HG02943 (cell line): ENCODE measurements around the gene PRKCD.

ENCODE experiments used
- ATAC-seq: cut with Tn5 transposase; IDR thresholded peaks from one replicate; pipeline ENCODE4 v1.9.1; 2021; ENCODE audit warnings: mild to moderate bottlenecking, low read depth, moderate library complexity; ENCODE audit not compliant: unreplicated experiment

Gene PRKCD

DNA sequence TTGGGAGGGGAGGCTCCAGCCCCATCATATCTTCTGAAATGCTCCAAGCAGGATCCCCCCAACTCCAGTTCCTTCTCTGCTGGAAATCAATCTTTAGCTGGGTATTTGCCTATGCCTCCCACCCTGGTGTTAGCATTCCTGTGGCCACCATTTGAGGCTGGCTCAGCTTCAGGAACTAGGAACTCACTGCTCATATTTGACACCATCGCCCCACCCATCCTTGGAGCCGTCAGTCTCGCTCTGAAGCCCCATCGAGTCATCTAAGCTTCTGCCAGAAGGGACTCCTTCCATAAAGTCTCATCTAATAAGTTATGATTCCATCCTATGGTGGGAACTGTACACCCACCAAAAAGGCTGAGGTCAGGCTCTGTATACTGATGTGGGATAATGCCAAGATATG is 26.4 kb downstream of the PRKCD start:
- ATAC-seq = no peak

DNA sequence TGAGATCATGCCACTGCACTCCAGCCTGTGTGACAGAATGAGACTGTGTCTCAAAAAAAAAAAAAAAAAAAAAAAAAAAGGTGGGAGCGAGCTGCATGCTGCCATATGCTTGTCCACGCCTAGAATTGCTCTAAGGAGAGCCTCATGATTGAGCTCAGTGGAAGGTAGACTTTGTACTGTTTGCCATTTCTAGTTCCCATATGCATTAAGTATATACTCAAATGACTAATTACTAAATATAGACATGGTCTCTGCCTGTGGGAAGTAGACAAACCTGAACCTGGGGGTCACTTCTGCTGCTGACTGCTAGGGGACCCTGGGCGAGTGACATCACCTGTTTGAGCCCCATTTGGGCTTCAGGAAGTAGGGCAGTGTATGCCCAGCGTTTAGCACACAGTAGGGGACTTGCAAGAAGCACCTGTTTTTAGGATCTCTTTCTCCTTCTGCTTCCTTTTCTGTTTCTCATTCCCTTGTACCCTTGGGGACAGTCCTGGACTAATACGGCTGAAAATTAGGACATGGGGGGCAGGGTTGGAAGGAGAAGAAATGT is 27.2 kb downstream of the PRKCD start:
- no peak for ATAC-seq

- no peak for ATAC-seq
These were observed 27.7 kb downstream of the PRKCD start for GRCh38 chr3:53188720-53189119.

DNA sequence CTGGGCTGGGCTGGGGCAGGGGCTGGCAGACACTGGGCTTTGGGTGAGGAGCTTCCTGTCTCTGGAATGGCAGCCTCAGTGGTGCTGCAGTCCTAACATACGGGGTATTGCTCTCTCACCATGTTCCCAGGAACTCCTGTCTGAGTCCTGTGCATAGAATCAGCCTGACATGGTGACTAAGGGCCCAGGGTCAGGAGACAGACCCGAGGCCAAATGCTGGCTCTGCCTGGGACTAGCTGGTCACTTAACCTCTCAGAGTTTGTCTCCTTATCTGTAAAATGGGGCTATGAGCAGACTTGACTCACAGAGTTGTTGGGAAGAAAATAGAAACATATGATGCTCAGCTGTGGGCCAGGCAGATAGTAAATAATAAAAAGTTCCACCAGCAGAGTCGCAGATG is 28.3 kb downstream of the PRKCD start:
- no peak for ATAC-seq

DNA sequence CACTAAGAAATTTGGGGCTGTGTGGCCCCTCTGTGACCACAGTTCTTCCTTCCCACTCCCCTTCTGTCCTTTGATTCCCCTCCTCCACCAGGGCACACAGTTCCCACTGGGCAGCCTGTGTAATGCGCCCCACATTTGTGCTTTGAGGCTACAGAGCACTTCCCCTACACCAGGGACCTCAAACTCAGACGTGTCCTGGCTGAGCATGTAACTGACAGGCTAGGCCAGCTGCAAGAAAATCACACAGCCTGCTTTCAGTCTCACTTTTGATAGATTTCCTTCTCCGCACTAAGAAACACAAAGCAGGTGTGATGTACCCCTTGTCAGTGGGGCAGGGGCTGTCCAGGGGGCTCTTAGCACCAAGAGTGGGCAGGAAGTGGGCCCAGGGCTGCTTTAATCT is 29.6 kb downstream of the PRKCD start:
- ATAC-seq = no peak

DNA sequence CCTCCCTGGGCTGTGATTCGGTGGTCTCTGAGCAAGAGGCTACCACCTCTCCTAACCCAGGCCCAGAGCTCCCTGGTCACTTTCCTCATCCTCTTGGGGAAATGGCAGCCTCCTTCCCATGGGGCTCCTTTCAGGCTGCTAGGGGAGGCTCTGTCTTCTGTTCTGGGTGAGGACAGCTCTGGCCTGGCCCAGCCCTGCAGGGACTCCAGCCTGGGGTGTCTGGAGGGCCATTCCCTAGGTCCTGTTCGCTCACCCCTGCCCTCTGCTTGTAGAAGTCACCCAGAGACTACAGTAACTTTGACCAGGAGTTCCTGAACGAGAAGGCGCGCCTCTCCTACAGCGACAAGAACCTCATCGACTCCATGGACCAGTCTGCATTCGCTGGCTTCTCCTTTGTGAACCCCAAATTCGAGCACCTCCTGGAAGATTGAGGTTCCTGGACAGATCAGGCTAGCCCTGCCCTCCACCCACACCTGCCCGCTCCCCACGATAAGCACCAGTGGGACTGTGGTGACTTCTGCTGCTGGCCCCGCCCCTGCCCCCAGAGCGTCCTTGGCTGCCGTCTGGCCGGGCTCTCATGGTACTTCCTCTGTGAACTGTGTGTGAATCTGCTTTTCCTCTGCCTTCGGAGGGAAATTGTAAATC is 30.9 kb downstream of the PRKCD start:
- no peak for ATAC-seq

DNA sequence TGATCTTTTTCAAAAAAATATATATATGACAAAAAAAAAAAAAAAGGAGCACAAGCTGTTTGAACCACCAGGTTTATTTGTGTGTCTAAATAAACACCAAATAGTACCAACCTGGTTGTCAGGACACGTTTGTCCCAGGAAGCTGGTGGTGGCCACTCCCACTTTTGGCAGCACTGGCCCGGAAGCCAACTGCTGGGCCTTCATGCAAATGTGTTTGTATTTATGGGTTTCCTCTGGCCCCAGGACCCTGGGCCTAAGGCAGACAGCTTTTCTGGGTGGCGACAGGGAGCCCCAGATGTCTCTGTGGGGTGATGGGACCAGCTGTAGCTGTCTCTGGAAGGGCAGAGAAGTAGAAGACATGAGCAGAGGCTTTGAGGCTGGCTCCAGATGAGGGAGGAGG is 31.6 kb downstream of the PRKCD start:
- no peak for ATAC-seq

GRCh38 chr3:53193466-53194209 is 32.6 kb downstream of the PRKCD start:
- ATAC-seq = no peak

GRCh38 chr3:53194210-53195065 is 33.4 kb downstream of the PRKCD start:
- ATAC-seq = no peak

GRCh38 chr3:53195066-53195450 is 34.0 kb downstream of the PRKCD start:
- no peak for ATAC-seq

DNA sequence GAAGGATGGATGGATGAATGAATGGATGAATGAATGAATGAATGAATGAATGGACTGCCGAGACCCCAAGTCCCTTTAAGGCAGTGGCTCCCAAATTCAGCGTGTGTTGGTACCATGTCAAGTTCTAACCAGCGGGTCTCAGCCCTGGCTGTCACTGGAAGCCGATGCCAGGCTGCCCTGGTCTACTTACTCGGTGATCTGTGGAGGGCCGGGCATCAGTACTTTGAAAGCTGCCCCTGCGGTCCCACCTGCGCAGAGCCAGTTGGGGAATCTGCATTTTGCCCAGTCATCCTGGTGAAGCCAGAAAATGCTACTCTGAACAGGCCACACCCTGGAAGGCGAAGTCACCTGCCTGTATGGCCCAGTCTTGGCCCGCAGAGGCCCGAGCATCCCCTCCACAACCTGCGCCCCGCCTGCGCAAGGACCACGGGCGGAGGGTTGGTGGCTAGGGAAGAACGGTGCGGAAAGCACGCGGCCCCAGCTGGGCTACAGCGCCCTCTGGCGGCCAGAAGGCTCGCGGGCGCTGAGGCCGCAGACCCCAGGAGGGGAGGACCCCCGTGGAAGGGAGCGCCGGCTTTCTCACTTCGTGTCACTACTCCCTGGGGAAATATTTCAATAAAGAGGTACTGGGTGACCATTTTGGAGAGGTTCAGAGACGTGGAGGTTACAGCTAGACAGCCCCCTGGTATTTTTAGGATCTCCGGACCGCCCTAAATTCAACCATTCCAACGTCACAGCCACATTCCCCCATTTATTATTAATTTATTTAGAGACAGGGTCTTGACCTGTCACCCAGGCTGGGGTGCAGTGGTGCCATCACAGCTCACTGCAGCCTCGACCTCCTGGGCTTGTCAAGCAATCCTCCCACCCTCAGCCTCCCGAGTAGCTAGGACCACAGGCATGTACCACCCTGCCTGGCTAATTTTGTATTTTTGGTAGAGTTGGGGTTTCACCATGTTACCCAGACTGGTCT is 34.9 kb downstream of the PRKCD start:
- ATAC-seq = no peak

- no peak for ATAC-seq
These were observed 35.8 kb downstream of the PRKCD start for GRCh38 chr3:53196575-53197407.

DNA sequence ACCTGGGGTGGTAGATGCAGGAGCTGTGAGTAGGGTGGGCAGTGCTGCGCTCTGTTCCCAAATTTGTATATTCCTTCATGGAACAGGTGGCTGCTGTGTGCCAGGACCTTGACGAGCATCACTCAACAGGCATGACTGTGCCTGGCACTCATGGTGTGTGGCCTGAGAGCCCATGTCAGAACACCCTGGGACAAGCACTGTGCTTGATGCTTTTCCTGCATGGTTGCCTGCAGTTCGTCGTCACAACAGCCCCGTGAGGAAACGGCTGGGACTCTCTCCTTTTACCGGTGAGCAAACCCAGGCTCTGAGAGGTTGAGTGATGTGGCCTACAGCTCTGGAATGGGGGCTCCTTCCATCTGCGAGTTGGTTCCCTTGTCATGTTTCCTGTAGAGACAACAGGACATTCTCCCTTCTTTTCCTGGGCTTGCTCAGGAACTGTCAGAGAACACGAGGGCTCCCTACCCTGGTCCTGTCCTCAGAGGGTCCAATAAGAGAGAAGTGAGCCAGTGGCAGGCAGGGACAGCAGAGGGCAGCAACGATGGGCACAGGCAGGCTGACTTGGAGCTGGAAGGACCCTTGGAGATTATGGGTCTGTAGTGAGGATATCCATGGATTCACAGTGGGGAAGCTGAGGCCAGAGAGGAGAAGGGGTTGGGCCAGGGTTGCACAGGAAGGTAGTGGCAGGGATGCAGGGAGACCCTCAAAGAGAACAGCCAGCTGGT is 37.4 kb downstream of the PRKCD start:
- ATAC-seq = no peak

- ATAC-seq = no peak
These were observed 38.0 kb downstream of the PRKCD start for GRCh38 chr3:53198996-53199395.

DNA sequence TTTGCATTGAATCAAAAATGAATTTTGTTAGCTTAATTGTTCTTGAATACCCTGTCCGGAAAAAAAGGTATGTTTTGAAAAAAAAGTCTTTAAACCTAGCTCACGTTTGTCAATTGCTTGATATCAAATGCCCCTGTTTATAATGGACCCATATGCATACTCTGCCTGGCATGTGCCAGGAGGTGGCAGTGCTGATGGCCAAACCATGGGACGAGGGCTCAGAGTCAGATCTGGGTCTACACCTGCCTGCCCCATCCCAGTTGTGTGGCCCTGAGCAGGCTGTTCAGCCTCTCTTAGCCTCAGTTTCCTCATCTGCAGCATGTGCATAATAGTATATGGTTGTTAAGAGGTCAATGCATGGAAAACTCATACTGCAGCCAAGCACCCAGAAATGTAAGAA is 38.8 kb downstream of the PRKCD start:
- ATAC-seq = no peak

DNA sequence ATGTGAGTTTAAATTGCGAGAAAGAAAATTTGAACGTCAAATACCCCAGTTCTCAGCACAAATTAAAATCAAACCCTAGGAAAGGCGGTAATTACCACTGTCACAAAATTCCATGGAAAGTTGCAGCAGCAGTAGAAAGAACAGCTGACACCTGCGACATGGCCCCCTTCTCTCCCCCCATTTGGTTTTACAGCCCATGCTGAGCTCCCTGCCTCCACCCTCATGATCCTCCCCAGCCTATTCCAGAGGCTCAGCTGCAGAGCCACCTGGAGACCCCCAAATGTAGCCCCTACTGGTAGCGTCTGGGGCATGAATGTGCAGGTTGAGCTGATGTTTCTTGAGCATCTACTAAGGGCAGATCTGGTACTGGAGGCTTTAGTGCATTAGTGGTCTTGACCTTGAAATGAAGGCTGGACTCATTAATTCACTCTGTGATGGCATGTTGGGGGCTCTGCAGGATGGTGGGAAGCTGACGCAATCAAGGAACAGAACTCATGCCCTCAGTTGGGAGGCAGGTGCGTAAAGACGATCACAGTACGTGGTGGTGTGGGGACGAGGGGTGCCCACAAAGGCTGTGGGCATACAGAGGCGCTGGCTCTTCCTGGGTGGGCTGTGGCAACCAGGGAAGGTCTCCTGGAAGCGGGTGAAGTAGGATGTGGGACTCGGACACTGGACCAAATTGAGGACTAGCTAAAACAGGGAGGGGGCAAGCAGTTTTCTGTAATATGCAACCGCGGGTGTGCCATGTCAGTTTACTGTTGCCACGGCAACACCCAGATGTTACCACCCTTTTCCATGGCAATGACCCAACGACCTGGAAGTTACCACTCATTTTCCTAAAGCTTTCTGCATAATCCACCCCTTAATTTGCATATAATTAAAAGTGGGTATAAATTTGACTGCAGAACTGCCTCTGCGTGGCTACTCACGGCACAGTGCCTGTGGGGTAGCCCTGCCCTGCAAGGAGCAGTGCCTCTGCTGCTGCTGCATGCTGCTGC is 39.8 kb downstream of the PRKCD start:
- ATAC-seq = no peak

DNA sequence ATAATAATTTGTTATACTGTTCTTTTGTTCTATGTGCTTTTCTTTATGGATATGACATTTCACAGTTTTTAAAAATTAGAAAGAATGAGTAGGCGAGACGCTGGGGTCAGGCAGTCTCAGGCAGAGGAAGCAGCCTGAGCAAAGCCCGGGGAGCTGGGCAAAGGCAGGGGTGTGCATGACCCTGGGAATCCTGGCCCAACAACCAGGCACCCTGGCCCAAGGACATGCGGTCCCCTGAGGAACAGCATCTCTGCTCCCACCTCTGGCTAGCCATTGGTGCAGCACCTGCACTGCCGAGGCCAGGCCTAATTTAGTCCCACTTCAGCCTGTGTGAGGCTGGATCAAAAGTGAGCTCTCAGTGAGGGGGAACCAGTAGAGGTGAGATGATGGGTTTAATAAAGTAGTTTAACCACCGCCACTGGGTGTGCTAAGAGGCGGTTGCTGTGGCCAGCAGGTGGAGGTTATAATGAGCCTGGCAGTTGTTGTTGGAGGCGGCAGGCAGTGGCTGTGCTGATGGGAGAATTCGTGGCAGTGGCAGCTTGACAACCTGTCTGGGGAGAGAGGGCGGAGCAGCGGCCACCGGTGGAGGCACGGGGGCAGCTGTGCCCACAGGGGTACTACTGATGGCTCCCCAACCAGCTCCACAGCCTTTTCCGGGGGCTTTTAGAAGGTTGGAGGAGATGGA is 41.5 kb downstream of the PRKCD start:
- no peak for ATAC-seq
